ENCODE results near the gene PGAM1. TPM values are rescaled to one million over a fixed set of nuclear protein-coding genes. Genes with fewer than 3 reads are reported as not detected.

PGAM1 gene
- total and polyA plus RNA-seq, 2 donors from 2014 or later, result 161 to 328 TPM

- no peak for FAIRE-seq
- intact Hi-C loops (cut with DNase I), result no loop called here
- H3K4me1 ChIP-seq (ENCODE audit: control insufficient read depth in 2 of 3, insufficient read depth in 2 of 3, low read depth in 1 of 3, low read length in 3 of 3), result peaks cover 0 to 9% (median 0%) of the 10 kb centered on the region in 3 donors
- DNase-seq, result no peak
- no peak overlapping the region for H3K9ac ChIP-seq (ENCODE audit: low read length in 3 of 3)
- TF ChIP-seq CTCF (IDR thresholded peaks at IDR 0.05; ENCODE audit: borderline replicate concordance, extremely low read depth, insufficient read depth), result no peak
- peaks cover 9 to 38% (median 34%) of the 10 kb centered on the region in 3 donors for H3K36me3 ChIP-seq (ENCODE audit: control insufficient read depth in 2 of 3, insufficient read depth in 3 of 3, low read length in 3 of 3)
- H3K27ac ChIP-seq (ENCODE audit: low read depth in 2 of 2, low read length in 2 of 2), result no peak overlapping the region
- no peaks in the 10 kb centered on the region for H3K9me3 ChIP-seq (ENCODE audit: control insufficient read depth in 2 of 3, insufficient read depth in 1 of 3, low read length in 3 of 3)
- no peaks in the 10 kb centered on the region for H3K27me3 ChIP-seq (ENCODE audit: control insufficient read depth, insufficient read depth, low read length)
- no peak overlapping the region for H3K4me3 ChIP-seq (ENCODE audit: low read length in 3 of 3)
These were observed 30.7 kb downstream of the PGAM1 start for GRCh38 chr10:97456686-97457065.

GRCh38 chr10:97459111-97459510 is 33.1 kb downstream of the PGAM1 start:
- TF ChIP-seq CTCF (IDR thresholded peaks at IDR 0.05; ENCODE audit: borderline replicate concordance, extremely low read depth, insufficient read depth), result no peak
- Histone ChIP-seq H3K27ac (ENCODE audit: low read depth in 2 of 2, low read length in 2 of 2) (no peak overlapping the region), H3K4me1 (ENCODE audit: control insufficient read depth in 2 of 3, insufficient read depth in 2 of 3, low read depth in 1 of 3, low read length in 3 of 3) (peaks cover 0 to 15% (median 0%) of the 10 kb centered on the region in 3 donors), H3K4me3 (ENCODE audit: low read length in 3 of 3) (no peak overlapping the region), H3K9ac (ENCODE audit: low read length in 3 of 3) (no peak overlapping the region), H3K27me3 (ENCODE audit: control insufficient read depth, insufficient read depth, low read length) (no peaks in the 10 kb centered on the region), H3K9me3 (ENCODE audit: control insufficient read depth in 2 of 3, insufficient read depth in 1 of 3, low read length in 3 of 3) (no peaks in the 10 kb centered on the region), H3K36me3 (ENCODE audit: control insufficient read depth in 2 of 3, insufficient read depth in 3 of 3, low read length in 3 of 3) (peaks cover 18 to 48% (median 45%) of the 10 kb centered on the region in 3 donors)
- no peak for DNase-seq
- intact Hi-C loops (cut with DNase I), result no loop called here
- FAIRE-seq, result no peak

- H3K9me3 ChIP-seq (ENCODE audit: control insufficient read depth in 2 of 3, insufficient read depth in 1 of 3, low read length in 3 of 3), result no peaks in the 10 kb centered on the region
- no peak overlapping the region for H3K9ac ChIP-seq (ENCODE audit: low read length in 3 of 3)
- H3K36me3 ChIP-seq (ENCODE audit: control insufficient read depth in 2 of 3, insufficient read depth in 3 of 3, low read length in 3 of 3), result peaks cover 20 to 50% (median 45%) of the 10 kb centered on the region in 3 donors
- no peaks in the 10 kb centered on the region for H3K27me3 ChIP-seq (ENCODE audit: control insufficient read depth, insufficient read depth, low read length)
- intact Hi-C loops (cut with DNase I), result no loop called here
- FAIRE-seq, result no peak
- peaks cover 0 to 13% (median 0%) of the 10 kb centered on the region in 3 donors for H3K4me1 ChIP-seq (ENCODE audit: control insufficient read depth in 2 of 3, insufficient read depth in 2 of 3, low read depth in 1 of 3, low read length in 3 of 3)
- H3K4me3 ChIP-seq (ENCODE audit: low read length in 3 of 3), result no peak overlapping the region
- DNase-seq, result no peak
- no peak overlapping the region for H3K27ac ChIP-seq (ENCODE audit: low read depth in 2 of 2, low read length in 2 of 2)
- TF ChIP-seq CTCF (IDR thresholded peaks at IDR 0.05; ENCODE audit: borderline replicate concordance, extremely low read depth, insufficient read depth), result no peak
These were observed 33.9 kb downstream of the PGAM1 start for GRCh38 chr10:97459933-97460332.

- H3K9me3 ChIP-seq (ENCODE audit: control insufficient read depth in 2 of 3, insufficient read depth in 1 of 3, low read length in 3 of 3), result no peaks in the 10 kb centered on the region
- no peak overlapping the region for H3K27ac ChIP-seq (ENCODE audit: low read depth in 2 of 2, low read length in 2 of 2)
- peaks cover 23 to 62% (median 55%) of the 10 kb centered on the region in 3 donors for H3K36me3 ChIP-seq (ENCODE audit: control insufficient read depth in 2 of 3, insufficient read depth in 3 of 3, low read length in 3 of 3)
- FAIRE-seq (no peak), DNase-seq (no peak)
- no peak for TF ChIP-seq CTCF (IDR thresholded peaks at IDR 0.05; ENCODE audit: borderline replicate concordance, extremely low read depth, insufficient read depth)
- no peak overlapping the region for H3K4me3 ChIP-seq (ENCODE audit: low read length in 3 of 3)
- H3K27me3 ChIP-seq (ENCODE audit: control insufficient read depth, insufficient read depth, low read length), result no peaks in the 10 kb centered on the region
- intact Hi-C loops (cut with DNase I), result no loop called here
- H3K9ac ChIP-seq (ENCODE audit: low read length in 3 of 3), result no peak overlapping the region
- peaks cover 0 to 11% (median 0%) of the 10 kb centered on the region in 3 donors for H3K4me1 ChIP-seq (ENCODE audit: control insufficient read depth in 2 of 3, insufficient read depth in 2 of 3, low read depth in 1 of 3, low read length in 3 of 3)
These were observed 36.3 kb downstream of the PGAM1 start for GRCh38 chr10:97462309-97462708.
